Loucy (cell line): ENCODE results near the gene BCKDK.

ENCODE experiments used
- H2AFZ ChIP-seq: fragments of 200-600 bp; sonication (generic); 2 replicates; pipeline ENCODE4 v1.6.0; 2016; ENCODE audit warnings: antibody characterized with exemption, mild to moderate bottlenecking, low read length, moderate library complexity
- H3F3A ChIP-seq: fragments of 200-600 bp; 2 replicates; pipeline ENCODE4 v1.6.0; 2016; ENCODE audit warnings: antibody characterized with exemption, low read depth, mild to moderate bottlenecking
- H3K27me3 ChIP-seq: fragments of 200-600 bp; sonication (generic); 2 replicates; pipeline ENCODE4 v1.6.1; 2014; ENCODE audit warnings: low read length, mild to moderate bottlenecking; ENCODE audit not compliant: insufficient read depth, poor library complexity, severe bottlenecking
- H3K36me3 ChIP-seq: fragments of 200-600 bp; sonication (generic); 2 replicates; pipeline ENCODE4 v1.6.1; 2016; ENCODE audit warnings: low read length; ENCODE audit not compliant: insufficient read depth
- H3K4me1 ChIP-seq: fragments of 200-600 bp; sonication (generic); 2 replicates; pipeline ENCODE4 v1.5.1; 2014; ENCODE audit warnings: low read length, mild to moderate bottlenecking; ENCODE audit not compliant: insufficient read depth, poor library complexity, severe bottlenecking
- H3K4me2 ChIP-seq: fragments of 200-600 bp; sonication (generic); 2 replicates; pipeline ENCODE4 v1.6.0; 2014; ENCODE audit warnings: antibody characterized with exemption, low read length, low read depth, mild to moderate bottlenecking; ENCODE audit not compliant: poor library complexity, severe bottlenecking
- H3K4me3 ChIP-seq: fragments of 200-600 bp; sonication (generic); 2 replicates; pipeline ENCODE4 v1.5.1; 2014; ENCODE audit warnings: low read length, mild to moderate bottlenecking, mixed read lengths; ENCODE audit not compliant: poor library complexity, severe bottlenecking
- H3K79me2 ChIP-seq: fragments of 200-600 bp; sonication (generic); 2 replicates; pipeline ENCODE4 v1.6.1; 2014; ENCODE audit warnings: low read length; ENCODE audit not compliant: insufficient read depth
- H3K9ac ChIP-seq: fragments of 200-600 bp; sonication (generic); 2 replicates; pipeline ENCODE4 v1.6.0; 2014; ENCODE audit warnings: mild to moderate bottlenecking, low read depth, low read length, moderate library complexity; ENCODE audit not compliant: poor library complexity, severe bottlenecking
- H3K9me2 ChIP-seq: fragments of 200-600 bp; sonication (generic); replicated peaks from 2 replicates; pipeline ENCODE4 v1.6.1; 2016; ENCODE audit warnings: low read depth, low read length, mixed read lengths
- H3K9me3 ChIP-seq: fragments of 200-600 bp; sonication (generic); 2 replicates; pipeline ENCODE4 v1.6.1; 2014; ENCODE audit warnings: mild to moderate bottlenecking, antibody characterized with exemption, low read length, low read depth; ENCODE audit not compliant: insufficient read depth
- H4K20me1 ChIP-seq: fragments of 200-600 bp; sonication (generic); 2 replicates; pipeline ENCODE4 v1.6.0; 2014; ENCODE audit warnings: antibody characterized with exemption, low read length, mild to moderate bottlenecking; ENCODE audit not compliant: insufficient read depth, poor library complexity, severe bottlenecking
- CTCF ChIP-seq: fragments of 200-600 bp; sonication (generic); conservative IDR thresholded peaks from 2 replicates; pipeline ENCODE4 v1.5.1; 2014; ENCODE audit warnings: mild to moderate bottlenecking, antibody characterized with exemption, low read length
- EZH2phosphoT487 ChIP-seq: fragments of 200-600 bp; IDR thresholded peaks from 2 replicates; pipeline ENCODE4 v1.6.1; 2018; ENCODE audit warnings: antibody characterized with exemption, mild to moderate bottlenecking, moderate library complexity, borderline replicate concordance

BCKDK gene

GRCh38 chr16:31114468-31114867, 6.3 kb downstream of the BCKDK start:
- Histone ChIP-seq H3K9me2 (no peaks in the 10 kb centered on the region), H3K4me1 (peaks cover 7% of the 10 kb centered on the region), H3K36me3 (peaks cover 12% of the 10 kb centered on the region; the same call in 1 of the 2 replicates), H4K20me1 (peaks cover 15% of the 10 kb centered on the region), H3K4me2 (no peak overlapping the region), H3K9ac (no peak overlapping the region), H3F3A (peaks cover 4% of the 10 kb centered on the region; the same call in 1 of the 2 replicates), H3K27me3 (no peaks in the 10 kb centered on the region), H3K79me2 (peaks cover 25% of the 10 kb centered on the region), H2AFZ (no peak overlapping the region), H3K9me3 (no peaks in the 10 kb centered on the region), H3K4me3 (no peak overlapping the region)
- TF ChIP-seq CTCF: no peak
- TF ChIP-seq EZH2phosphoT487: no peak

GRCh38 chr16:31117384-31118222, 9.4 kb downstream of the BCKDK start, which contains the start of gene KAT8:
Gene KAT8 (plus strand): TSS chr16:31117664. CDS start chr16:31117682, 18 bp downstream.
- H3K79me2 ChIP-seq: peaks cover 28% of the 10 kb centered on the region
- H3K4me1 ChIP-seq: peaks cover 7% of the 10 kb centered on the region
- peak within 1 kb of the TSS; percentile 92 for H3K4me3 ChIP-seq
- no peaks in the 10 kb centered on the region for H3K9me3 ChIP-seq
- H2AFZ ChIP-seq: no peak within 1 kb of the TSS
- peak within 1 kb of the TSS; percentile 94 for H3K4me2 ChIP-seq
- H3F3A ChIP-seq: peaks cover 4% of the 10 kb centered on the region; the same call in 1 of the 2 replicates
- H3K36me3 ChIP-seq: peaks cover 19% of the 10 kb centered on the region; the same call in 1 of the 2 replicates
- peaks cover 21% of the 10 kb centered on the region for H4K20me1 ChIP-seq
- no peaks in the 10 kb centered on the region for H3K27me3 ChIP-seq
- H3K9me2 ChIP-seq: no peaks in the 10 kb centered on the region
- H3K9ac ChIP-seq: peak within 1 kb of the TSS; percentile 83
- TF ChIP-seq CTCF (no peak), EZH2phosphoT487 (no peak)

- Histone ChIP-seq H3F3A (peaks cover 4% of the 10 kb centered on the region; the same call in 1 of the 2 replicates), H3K9ac (peak overlapping the region; percentile 83), H4K20me1 (peaks cover 21% of the 10 kb centered on the region), H3K4me2 (peak overlapping the region; percentile 94), H3K27me3 (no peaks in the 10 kb centered on the region), H3K36me3 (peaks cover 19% of the 10 kb centered on the region; the same call in 1 of the 2 replicates), H3K4me1 (peaks cover 7% of the 10 kb centered on the region), H2AFZ (no peak overlapping the region), H3K9me3 (no peaks in the 10 kb centered on the region), H3K9me2 (no peaks in the 10 kb centered on the region), H3K4me3 (peak overlapping the region; percentile 92), H3K79me2 (peaks cover 28% of the 10 kb centered on the region)
- TF ChIP-seq EZH2phosphoT487 (no peak), CTCF (no peak)
Measured at GRCh38 chr16:31118223-31119155, 10.3 kb downstream of the BCKDK start.
